Effector memory CD4-positive, alpha-beta T cell (primary cell): ENCODE results near the gene PLSCR5.

Source experiments
- DNase-seq, 3 donors: peaks; one replicate each; pipeline ENCODE4 v3.0.0-alpha.2; 2020
- H3K27ac ChIP-seq: 2 replicates; pipeline ENCODE4 v1.7.0; 2013; ENCODE audit warnings: mild to moderate bottlenecking, low read length, moderate library complexity; ENCODE audit not compliant: insufficient read depth, poor library complexity, severe bottlenecking
- H3K27me3 ChIP-seq: replicated peaks from 2 replicates; pipeline ENCODE4 v1.7.0; 2013; ENCODE audit warnings: mild to moderate bottlenecking, low read length; ENCODE audit not compliant: insufficient read depth, control insufficient read depth, poor library complexity, severe bottlenecking
- H3K36me3 ChIP-seq: 2 replicates; pipeline ENCODE4 v1.7.0; 2013; ENCODE audit warnings: mild to moderate bottlenecking, low read length, moderate library complexity; ENCODE audit not compliant: control insufficient read depth, insufficient read depth
- H3K4me1 ChIP-seq: 2 replicates; pipeline ENCODE4 v1.7.0; 2013; ENCODE audit warnings: low read length, mild to moderate bottlenecking; ENCODE audit not compliant: control insufficient read depth, insufficient read depth, poor library complexity, severe bottlenecking
- H3K4me3 ChIP-seq: 2 replicates; pipeline ENCODE4 v1.7.0; 2013; ENCODE audit warnings: low read length, low read depth, mild to moderate bottlenecking; ENCODE audit not compliant: insufficient read depth, poor library complexity, severe bottlenecking
- H3K9me3 ChIP-seq: 2 replicates; pipeline ENCODE4 v1.7.0; 2013; ENCODE audit warnings: mild to moderate bottlenecking, low read length, moderate library complexity; ENCODE audit not compliant: control insufficient read depth

PLSCR5 gene

GRCh38 chr3:146537603-146538002 is 67.5 kb downstream of the PLSCR5 start:
- Histone ChIP-seq H3K4me3 (no peak overlapping the region), H3K36me3 (no peaks in the 10 kb centered on the region), H3K27me3 (no peaks in the 10 kb centered on the region), H3K9me3 (no peaks in the 10 kb centered on the region), H3K4me1 (peaks cover 8% of the 10 kb centered on the region), H3K27ac (no peak overlapping the region)
- no peak for DNase-seq

- peaks cover 2% of the 10 kb centered on the region for H3K4me1 ChIP-seq
- no peak overlapping the region for H3K4me3 ChIP-seq
Measured at GRCh38 chr3:146536681-146537080, 68.5 kb downstream of the PLSCR5 start.

More at GRCh38 chr3:146536681-146537080, 68.5 kb downstream of the PLSCR5 start:
- H3K27ac ChIP-seq: no peak overlapping the region
- no peaks in the 10 kb centered on the region for H3K9me3 ChIP-seq
- H3K36me3 ChIP-seq: no peaks in the 10 kb centered on the region
- H3K27me3 ChIP-seq: no peaks in the 10 kb centered on the region
- no peak for DNase-seq
